ENCODE measurements around the gene KIF17.

Gene KIF17

GRCh38 chr1:20731057-20731991 lies 13.5 kb upstream of the KIF17 start:
- TF ChIP-seq CTCF (IDR thresholded peaks at IDR 0.05; ENCODE audit: low read depth, low read length), result no peak
- peak overlapping the region; percentile 65 for H3K4me3 ChIP-seq (ENCODE audit: low read depth, low read length)

GRCh38 chr1:20730690-20731056 lies 12.9 kb upstream of the KIF17 start:
- peak overlapping the region; percentile 65 for H3K4me3 ChIP-seq (ENCODE audit: low read depth, low read length)
- no peak for TF ChIP-seq CTCF (IDR thresholded peaks at IDR 0.05; ENCODE audit: low read depth, low read length)

- TF ChIP-seq CTCF (IDR thresholded peaks at IDR 0.05; ENCODE audit: low read depth, low read length), result no peak
- peak overlapping the region; percentile 65 for H3K4me3 ChIP-seq (ENCODE audit: low read depth, low read length)
Observed at GRCh38 chr1:20729990-20730689, 12.3 kb upstream of the KIF17 start.

- H3K4me3 ChIP-seq (ENCODE audit: low read depth, low read length), result no peak overlapping the region
- no peak for TF ChIP-seq CTCF (IDR thresholded peaks at IDR 0.05; ENCODE audit: low read depth, low read length)
Observed at GRCh38 chr1:20729155-20729931, 11.5 kb upstream of the KIF17 start.

GRCh38 chr1:20728371-20729154 lies 10.8 kb upstream of the KIF17 start:
- no peak overlapping the region for H3K4me3 ChIP-seq (ENCODE audit: low read depth, low read length)
- no peak for TF ChIP-seq CTCF (IDR thresholded peaks at IDR 0.05; ENCODE audit: low read depth, low read length)

- H3K4me3 ChIP-seq (ENCODE audit: low read depth, low read length), result no peak overlapping the region
- no peak for TF ChIP-seq CTCF (IDR thresholded peaks at IDR 0.05; ENCODE audit: low read depth, low read length)
Observed at GRCh38 chr1:20727746-20728316, 10.0 kb upstream of the KIF17 start.
